Measurements from ENCODE around the gene LRRC4B. TPM values are rescaled to one million over a fixed set of nuclear protein-coding genes. Genes with fewer than 3 reads are reported as not detected.
"Not testable (repeated sequence)": the region's sequence is repeated elsewhere in the genome, so short reads cannot be mapped to it uniquely, and the experiment has no call there.

Gene LRRC4B
- total and polyA plus RNA-seq, 12 donors: 0.42 to 3.0 (median 0.78) TPM

- H3K27me3 ChIP-seq: peaks cover 0 to 34% (median 5%) of the 10 kb centered on the region in 7 donors
- no peak overlapping the region for H3K4me3 ChIP-seq
- H3K27ac ChIP-seq: no peak overlapping the region
- 67 to 75% methylated on average over 13 of the region's 13 CpGs for WGBS, 2 donors
- no peaks in the 10 kb centered on the region for H3K36me3 ChIP-seq
- no peak for TF ChIP-seq CTCF (IDR thresholded peaks at IDR 0.05)
- ATAC-seq: no peak
- intact Hi-C loops (cut with DNase I): no loop called here
- H3K9me3 ChIP-seq: no peaks in the 10 kb centered on the region
- H3K4me1 ChIP-seq: no peaks in the 10 kb centered on the region
- no peak for DNase-seq
These were observed 12.9 kb upstream of the LRRC4B start for GRCh38 chr19:50580970-50581634.

- intact Hi-C loops (cut with DNase I): no loop called here
- H3K9me3 ChIP-seq: no peaks in the 10 kb centered on the region
- ATAC-seq (no peak), DNase-seq (no peak)
- H3K27me3 ChIP-seq: peaks cover 0 to 34% (median 4%) of the 10 kb centered on the region in 7 donors
- H3K4me3 ChIP-seq: no peak overlapping the region
- no peak for TF ChIP-seq CTCF (IDR thresholded peaks at IDR 0.05)
- H3K36me3 ChIP-seq: no peaks in the 10 kb centered on the region
- no peak overlapping the region for H3K27ac ChIP-seq
- 91 to 95% methylated on average over 6 of the region's 6 CpGs for WGBS, 2 donors
- H3K4me1 ChIP-seq: no peaks in the 10 kb centered on the region
These were observed 12.0 kb upstream of the LRRC4B start for GRCh38 chr19:50580240-50580639.

- H3K9me3 ChIP-seq; ATAC-seq; H3K27ac ChIP-seq; H3K4me3 ChIP-seq; H3K36me3 ChIP-seq; DNase-seq; H3K4me1 ChIP-seq; intact Hi-C loops (cut with DNase I): not testable (repeated sequence)
- H3K27me3 ChIP-seq: peaks cover 0 to 42% (median 21%) of the 10 kb centered on the region in 7 donors
- WGBS, 2 donors: 77 to 89% methylated on average over 3 of the region's 3 CpGs
These were observed 8.5 kb upstream of the LRRC4B start for GRCh38 chr19:50576769-50577168.

DNA sequence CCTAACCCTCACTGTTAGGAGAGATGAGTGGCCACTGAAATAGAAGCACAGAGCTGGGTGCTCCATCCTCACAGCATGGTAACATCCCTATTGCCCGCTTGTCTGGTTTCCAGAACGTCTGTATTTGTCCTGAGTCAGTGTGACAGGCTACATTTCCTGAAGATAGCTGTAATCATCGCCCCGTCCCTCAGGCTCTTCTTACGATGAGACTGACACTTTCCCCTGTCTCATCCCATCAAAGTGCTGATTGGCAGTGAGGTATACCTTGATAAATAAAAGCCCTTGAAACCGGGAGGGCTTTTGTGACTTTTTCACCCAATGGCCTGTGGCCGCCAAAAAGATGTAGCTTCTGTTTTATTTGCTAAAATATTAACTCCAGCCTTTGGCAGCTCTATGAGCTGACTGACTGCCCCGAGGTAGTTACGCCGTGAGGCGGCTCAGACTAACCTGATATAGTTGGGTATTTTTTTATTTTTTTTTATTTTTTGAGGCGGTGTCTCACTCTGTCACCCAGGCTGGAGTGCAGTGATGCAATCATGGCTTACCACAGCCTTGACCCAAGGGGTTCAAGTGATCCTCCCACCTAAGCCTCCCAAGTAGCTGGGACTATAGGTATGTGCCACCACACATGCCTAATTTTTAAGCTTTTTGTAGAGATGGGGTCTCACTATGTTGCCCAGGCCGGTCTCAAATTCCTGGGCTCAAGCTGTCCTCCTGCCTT lies 5.7 kb upstream of the LRRC4B start:
- Histone ChIP-seq H3K27ac (no peak overlapping the region), H3K27me3 (peaks cover 0 to 62% (median 26%) of the 10 kb centered on the region in 7 donors), H3K4me1 (no peaks in the 10 kb centered on the region), H3K9me3 (no peaks in the 10 kb centered on the region), H3K4me3 (no peak overlapping the region), H3K36me3 (no peaks in the 10 kb centered on the region)
- no peak for ATAC-seq
- no peak for DNase-seq
- 62 to 67% methylated on average over 13 of the region's 13 CpGs for WGBS, 2 donors
- no peak for TF ChIP-seq CTCF (IDR thresholded peaks at IDR 0.05)
- intact Hi-C loops (cut with DNase I): no loop called here

GRCh38 chr19:50570997-50571396 lies 2.8 kb upstream of the LRRC4B start:
- Histone ChIP-seq H3K27me3 (peaks cover 0 to 66% (median 47%) of the 10 kb centered on the region in 7 donors), H3K9me3 (no peaks in the 10 kb centered on the region), H3K36me3 (no peaks in the 10 kb centered on the region), H3K27ac (no peak overlapping the region), H3K4me3 (no peak overlapping the region), H3K4me1 (peaks cover 0 to 9% (median 0%) of the 10 kb centered on the region in 9 donors)
- intact Hi-C loops (cut with DNase I): no loop called here
- ATAC-seq: no peak
- no peak for TF ChIP-seq CTCF (IDR thresholded peaks at IDR 0.05)
- 73 to 75% methylated on average over 11 of the region's 11 CpGs for WGBS, 2 donors
- no peak for DNase-seq
